Measurements from ENCODE around the gene SHLD1.

DNA sequence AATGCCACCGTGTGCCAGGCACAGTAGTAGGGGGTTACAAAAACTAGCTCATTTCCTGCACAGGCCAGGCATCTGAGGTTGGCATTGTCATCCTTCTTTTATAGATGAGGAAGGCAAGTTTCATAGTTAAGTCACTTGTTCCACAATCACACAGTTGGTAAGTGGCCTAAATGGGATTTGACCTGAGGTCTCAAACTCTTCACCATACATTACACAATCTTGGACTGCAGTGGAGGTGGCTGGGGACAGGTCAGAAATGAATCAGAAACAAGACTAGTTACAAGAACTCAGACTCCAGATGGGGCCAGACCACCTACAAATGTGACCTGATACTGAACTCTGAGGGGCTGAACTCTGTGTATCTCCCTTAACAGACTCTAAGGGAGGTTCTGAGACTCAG lies 150.7 kb downstream of the SHLD1 start:
- TF ChIP-seq GATA2 (IDR thresholded peaks at IDR 0.05; ENCODE audit: low read depth, low read length) (no peak), GATA3 (IDR thresholded peaks at IDR 0.05; ENCODE audit: low read depth, low read length) (no peak)
